K562 (cell line): Measurements from ENCODE around the gene RARRES2. TPM values are rescaled to one million over a fixed set of nuclear protein-coding genes. Genes with fewer than 3 reads are reported as not detected.

Experiments
- ARHGAP35 ChIP-seq: fragments of 450-650 bp; IDR thresholded peaks from 2 replicates; pipeline ENCODE4 v1.6.1; 2018; ENCODE audit not compliant: partially characterized antibody
- ARID4B ChIP-seq: sonication (generic); formaldehyde crosslinking; IDR thresholded peaks from 2 replicates; pipeline ENCODE4 v1.8.0; 2022; ENCODE audit warnings: mild to moderate bottlenecking, missing genetic modification reagents
- CBFA2T3 ChIP-seq: fragments of 450-650 bp; IDR thresholded peaks from 2 replicates; pipeline ENCODE4 v1.6.1; 2017
- CBX5 ChIP-seq: IDR thresholded peaks from 2 replicates; pipeline ENCODE4 v1.6.1; 2014; ENCODE audit warnings: low read depth, borderline replicate concordance
- DACH1 ChIP-seq: fragments of 450-650 bp; IDR thresholded peaks from 2 replicates; pipeline ENCODE4 v1.6.1; 2018; ENCODE audit not compliant: partially characterized antibody
- EWSR1 ChIP-seq: fragments of 450-650 bp; IDR thresholded peaks from 2 replicates; pipeline ENCODE4 v1.6.1; 2018; ENCODE audit warnings: borderline replicate concordance, mild to moderate bottlenecking, low read depth, moderate library complexity; ENCODE audit not compliant: partially characterized antibody
- HOMEZ ChIP-seq: fragments of 250-450 bp; sonication (Bioruptor Pico); IDR thresholded peaks from 2 replicates; pipeline ENCODE4 v1.4.0; 2020; ENCODE audit warnings: mild to moderate bottlenecking, moderate library complexity
- IFI16 ChIP-seq: fragments of 250-450 bp; sonication (Bioruptor Pico); IDR thresholded peaks from 2 replicates; pipeline ENCODE4 v2.1.2; 2022; ENCODE audit warnings: mild to moderate bottlenecking, inconsistent platforms
- MXD1 ChIP-seq: fragments of 250-450 bp; sonication (Bioruptor Pico); IDR thresholded peaks from 2 replicates; pipeline ENCODE4 v1.8.0; 2021; ENCODE audit warnings: borderline replicate concordance, mild to moderate bottlenecking, moderate library complexity; ENCODE audit not compliant: poor library complexity, severe bottlenecking
- RAD51 ChIP-seq: fragments of 450-650 bp; IDR thresholded peaks from 2 replicates; pipeline ENCODE4 v1.7.1; 2016; ENCODE audit warnings: low read depth, mild to moderate bottlenecking, borderline replicate concordance
- RB1 ChIP-seq: fragments of 450-650 bp; IDR thresholded peaks from 2 replicates; pipeline ENCODE4 v1.6.1; 2017; ENCODE audit warnings: low read depth, mild to moderate bottlenecking
- RUNX1 ChIP-seq: sonication (generic); IDR thresholded peaks from 2 replicates; pipeline ENCODE4 v1.6.1; 2016; ENCODE audit warnings: antibody characterized with exemption, low read depth
- TAF9B ChIP-seq: fragments of 450-650 bp; IDR thresholded peaks from 2 replicates; pipeline ENCODE4 v1.6.1; 2018; ENCODE audit warnings: mild to moderate bottlenecking; ENCODE audit not compliant: partially characterized antibody
- TCF7 ChIP-seq: sonication (generic); IDR thresholded peaks from 2 replicates; pipeline ENCODE4 v1.6.1; 2016; ENCODE audit warnings: antibody characterized with exemption, borderline replicate concordance
- ZC3H8 ChIP-seq: fragments of 450-650 bp; IDR thresholded peaks from 2 replicates; pipeline ENCODE4 v1.6.1; 2017
- ZHX1 ChIP-seq: fragments of 150-350 bp; conservative IDR thresholded peaks from 2 replicates; pipeline ENCODE4 v1.6.1; 2014; ENCODE audit warnings: low read length
- ZNF121 ChIP-seq: sonication (generic); formaldehyde crosslinking; conservative IDR thresholded peaks from 2 replicates; pipeline ENCODE4 v1.8.0; 2022; ENCODE audit warnings: missing genetic modification reagents
- ZNF785 ChIP-seq: fragments of 250-450 bp; sonication (Bioruptor Pico); IDR thresholded peaks from 2 replicates; pipeline ENCODE4 v1.4.0; 2020; ENCODE audit warnings: mild to moderate bottlenecking
- ZNF830 ChIP-seq: fragments of 250-450 bp; sonication (Bioruptor Pico); IDR thresholded peaks from 2 replicates; pipeline ENCODE4 v1.5.0; 2021; ENCODE audit warnings: mild to moderate bottlenecking
- polyA plus RNA-seq, 8 experiments: library from polyadenylated mRNA; depleted of rRNA in 4 of 8; stranded (reverse) in 5 of 8; unstranded in 3 of 8; fragments of >200 nt; fragmentation: Nextera tagmentation in 2 of 8; fragmentation: Illumina TruSeq in 1 of 8; extraction: Ambion mirVana in 2 of 8; extraction: Trizol in 1 of 8; gene quantifications; 2 replicates each; pipeline versions ENCODE4 v1.2.1 to v1.2.3, GENCODE V29; 2011 to 2014; ENCODE audit warnings: inconsistent platforms in 1 of 8, missing spikeins in 1 of 8
- total RNA-seq, 7 experiments: library from RNA; depleted of rRNA in 6 of 7; stranded (reverse); fragments of >200 nt in 6 of 7; fragmentation: Illumina TruSeq in 2 of 7; extraction: Trizol in 2 of 7; gene quantifications; 2 replicates each; pipeline versions ENCODE4 v1.2.1 to v1.2.3, GENCODE V29; 2011 to 2021; ENCODE audit warnings: low replicate concordance in 1 of 7

The RARRES2 gene
- total and polyA plus RNA-seq, 9 of the 15 experiments (the other 6 are each of a cell fraction or from before 2014, with no cell fraction given), result 0.11 to 1.7 (median 0.23) TPM; not detected in 6

GRCh38 chr7:150313367-150313809 lies 28.0 kb downstream of the RARRES2 start (continued):
- TF ChIP-seq MXD1 (no peak), ZC3H8 (no peak), CBX5 (no peak), RUNX1 (no peak; the same call in 1 of the 2 replicates), TAF9B (peak; percentile 10), ARID4B (CRISPR knock-in tag) (no peak), TCF7 (no peak), DACH1 (peak; percentile 49), IFI16 (CRISPR knock-in tag) (no peak), EWSR1 (no peak), RB1 (no peak), HOMEZ (CRISPR knock-in tag) (no peak), ARHGAP35 (no peak), ZNF830 (no peak), CBFA2T3 (peak; percentile 98), ZHX1 (no peak), ZNF785 (no peak), RAD51 (no peak), ZNF121 (no peak)
